ENCODE data around the gene RBM15B. TPM values are rescaled to one million over a fixed set of nuclear protein-coding genes. Genes with fewer than 3 reads are reported as not detected.

RBM15B gene
- total and polyA plus RNA-seq, 8 donors: 9.3 to 34.5 (median 16.9) TPM

DNA sequence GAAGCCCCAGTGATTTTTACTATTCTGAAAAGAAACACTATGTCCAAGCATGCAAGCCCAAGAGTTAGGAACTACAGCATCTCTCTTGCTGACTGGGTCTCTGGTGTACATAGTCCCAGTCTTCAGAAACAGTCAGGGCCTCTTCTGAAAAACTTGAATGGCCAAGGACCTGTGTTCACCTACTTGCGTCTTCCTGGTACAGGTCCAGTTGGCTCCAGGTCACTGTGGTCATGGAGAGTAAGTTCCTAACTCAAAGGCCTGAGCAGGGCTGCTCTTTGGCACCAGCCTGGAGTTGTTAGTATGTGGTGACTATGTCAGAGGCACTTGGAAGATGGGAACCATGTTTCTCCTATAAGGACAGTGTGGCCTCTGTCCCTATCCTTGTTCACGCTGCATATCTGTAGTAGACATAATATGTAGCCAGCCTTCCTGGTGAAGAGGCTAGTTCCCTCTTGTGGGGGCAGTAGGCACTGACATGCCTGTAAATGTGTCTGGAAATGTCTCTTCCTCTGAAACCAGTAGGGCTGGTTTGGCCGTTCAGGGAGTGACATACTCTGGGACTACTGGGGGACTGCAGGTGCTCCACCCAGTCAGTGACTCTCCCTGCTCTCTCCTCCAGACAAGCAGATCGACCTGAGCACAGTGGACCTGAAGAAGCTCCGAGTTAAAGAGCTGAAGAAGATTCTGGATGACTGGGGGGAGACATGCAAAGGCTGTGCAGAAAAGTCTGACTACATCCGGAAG, 2.6 kb upstream of the RBM15B start:
- peak overlapping the region in 4 of 5 donors; percentile 85 to 97 (median 94) for H3K27ac ChIP-seq
- intact Hi-C loops (cut with DNase I; ENCODE audit: low total_unique reads): loop anchor here (10.0 kb wide), 1 partner anchor 764 kb away; no protein-coding TSS in a partner anchor
- no peak for TF ChIP-seq EP300 (IDR thresholded peaks at IDR 0.05)
- peak in 2 of 3 donors; percentile 20 to 30 for TF ChIP-seq POLR2AphosphoS5 (IDR thresholded peaks at IDR 0.05)
- TF ChIP-seq CTCF (IDR thresholded peaks at IDR 0.05): peak in 1 of 7 experiments; percentile 9
- no peak for TF ChIP-seq POLR2A (IDR thresholded peaks at IDR 0.05)
- H3K4me3 ChIP-seq: peak overlapping the region in 2 of 4 donors; percentile 11 to 90
- WGBS, 5 donors: 38 to 59% (median 47%) methylated on average over 6 of the region's 6 CpGs
- no peaks in the 10 kb centered on the region for H3K9me3 ChIP-seq
- DNase-seq: peak; percentile 41 to 84
- peaks cover 71 to 84% (median 81%) of the 10 kb centered on the region in 4 donors for H3K4me1 ChIP-seq
- peaks cover 23 to 39% (median 37%) of the 10 kb centered on the region in 4 donors for H3K36me3 ChIP-seq
- no peaks in the 10 kb centered on the region for H3K27me3 ChIP-seq

GRCh38 chr3:51389423-51390183, 1.5 kb upstream of the RBM15B start:
- Histone ChIP-seq H3K27ac (peak overlapping the region in 4 of 5 donors; percentile 25 to 95 (median 88)), H3K4me1 (peaks cover 73 to 86% (median 83%) of the 10 kb centered on the region in 4 donors)
- WGBS, 5 donors: 32 to 55% (median 39%) methylated on average over 6 of the region's 6 CpGs

DNA sequence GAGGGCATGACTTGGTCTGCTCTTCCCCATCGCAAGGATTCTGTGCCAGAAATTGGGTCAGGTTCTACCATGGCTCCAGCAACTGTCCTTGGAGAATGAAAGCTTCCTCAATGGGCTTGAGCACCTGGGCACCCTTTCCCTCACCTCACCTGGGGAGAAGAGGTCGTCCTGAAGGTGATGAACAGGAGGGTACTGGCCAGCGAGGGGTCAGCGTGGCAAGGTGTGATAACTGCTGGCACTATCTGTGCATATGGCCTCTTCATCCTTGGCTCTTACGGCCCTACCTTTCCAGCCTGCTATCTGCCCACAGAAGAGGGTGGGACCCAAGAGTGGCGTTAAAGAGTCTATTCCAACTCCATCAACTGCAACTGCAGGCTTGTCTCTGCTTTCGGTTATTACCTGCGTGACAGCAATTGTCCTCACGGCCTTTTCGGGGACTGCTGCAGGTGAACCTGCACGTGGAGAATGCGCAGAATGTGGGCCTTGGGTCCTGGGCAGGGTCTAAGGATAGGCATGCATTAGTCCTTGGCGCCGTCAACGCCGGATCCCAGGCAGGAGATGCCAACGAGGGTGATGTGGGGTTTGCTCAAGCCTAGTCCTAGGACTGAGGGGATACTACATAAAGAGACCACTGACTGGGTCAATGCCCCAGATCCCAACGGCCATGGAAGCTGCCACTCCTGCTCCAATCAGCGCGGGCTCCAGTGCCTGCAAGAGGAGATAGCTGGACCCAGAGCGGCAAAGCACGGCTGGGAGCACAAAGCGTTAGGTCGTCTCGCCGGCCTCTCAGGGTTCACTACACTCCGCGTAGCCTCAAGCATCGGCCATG, 625 bp upstream of the RBM15B start:
- TF ChIP-seq CTCF (IDR thresholded peaks at IDR 0.05): peak in 1 of 7 experiments; percentile 86
- TF ChIP-seq EP300 (IDR thresholded peaks at IDR 0.05): no peak
- no peak for TF ChIP-seq POLR2A (IDR thresholded peaks at IDR 0.05)
- no peak for TF ChIP-seq POLR2AphosphoS5 (IDR thresholded peaks at IDR 0.05)
- WGBS, 5 donors: 27 to 36% (median 29%) methylated on average over 28 to 29 of the region's 29 CpGs
- Histone ChIP-seq H3K4me1 (peaks cover 81 to 93% (median 91%) of the 10 kb centered on the region in 4 donors), H3K36me3 (peaks cover 42 to 59% (median 57%) of the 10 kb centered on the region in 4 donors), H3K27me3 (no peaks in the 10 kb centered on the region), H3K9me3 (no peaks in the 10 kb centered on the region), H3K4me3 (peak overlapping the region; percentile 70 to 93 (median 85)), H3K27ac (peak overlapping the region; percentile 71 to 95 (median 86))
- no peak for DNase-seq
- intact Hi-C loops (cut with DNase I; ENCODE audit: low total_unique reads): no loop called here

More at GRCh38 chr3:51389423-51390183, 1.5 kb upstream of the RBM15B start:
- H3K4me3 ChIP-seq: no peak overlapping the region
- H3K9me3 ChIP-seq: no peaks in the 10 kb centered on the region
- peaks cover 33 to 50% (median 49%) of the 10 kb centered on the region in 4 donors for H3K36me3 ChIP-seq
- TF ChIP-seq CTCF (IDR thresholded peaks at IDR 0.05) (peak in 5 of 7 experiments; percentile 18 to 76 (median 71)), POLR2AphosphoS5 (IDR thresholded peaks at IDR 0.05) (no peak)
- intact Hi-C loops (cut with DNase I; ENCODE audit: low total_unique reads): loop anchor here (10.0 kb wide), 1 partner anchor 765 kb away; no protein-coding TSS in a partner anchor
- peak; percentile 64 to 78 for DNase-seq
- H3K27me3 ChIP-seq: no peaks in the 10 kb centered on the region

All from stomach (tissue), 9 donors.